PC-9 (cell line): ENCODE data around the gene SIK2. TPM values are rescaled to one million over a fixed set of nuclear protein-coding genes. Genes with fewer than 3 reads are reported as not detected.
A peak's percentile ranks its signal among the peaks of the same experiment; 100 is the strongest.

Experiments
- BruUV-seq: library from RNA; stranded (reverse); fragments of 400-500 nt; replicated peaks from 2 replicates; lab custom pipeline; 2021; lab: Mats Ljungman, UMichigan
- CTCF ChIA-PET: fragments of 300-600 bp; sonication (Branson Sonifier 250); formaldehyde crosslinking; loops from one replicate; lab custom pipeline; 2022; ENCODE audit warnings: antibody characterized with exemption; lab: Charles Lee
- POLR2A ChIA-PET: fragments of 300-600 bp; sonication (Branson Sonifier 250); formaldehyde crosslinking; loops from one replicate; lab custom pipeline; 2022; ENCODE audit warnings: antibody characterized with exemption; ENCODE audit not compliant: unreplicated experiment; lab: Charles Lee
- DNase-seq, 2 experiments: peaks; one replicate each; pipeline versions ENCODE4 v3.0.0 to v3.0.0-alpha.2; 2015 to 2022; ENCODE audit warnings: mixed read lengths in 1 of 2
- H2AFZ ChIP-seq: fragments of 200-600 bp; sonication (generic); 2 replicates; pipeline ENCODE4 v1.8.1; 2017; ENCODE audit warnings: antibody characterized with exemption
- H3F3A ChIP-seq: fragments of 200-600 bp; sonication (generic); 2 replicates; pipeline ENCODE4 v1.8.1; 2017; ENCODE audit warnings: antibody characterized with exemption, mild to moderate bottlenecking, low read depth; ENCODE audit not compliant: insufficient read depth
- H3K27ac ChIP-seq: fragments of 200-600 bp; sonication (generic); 2 replicates; pipeline ENCODE4 v1.6.1; 2016; ENCODE audit warnings: mixed run types
- H3K27me3 ChIP-seq: fragments of 200-600 bp; sonication (generic); 2 replicates; pipeline ENCODE4 v1.6.1; 2016; ENCODE audit warnings: low read depth, mixed run types; ENCODE audit not compliant: insufficient read depth
- H3K36me3 ChIP-seq: fragments of 200-600 bp; sonication (generic); 2 replicates; pipeline ENCODE4 v1.6.1; 2016; ENCODE audit warnings: low read depth, mixed run types
- H3K4me1 ChIP-seq: fragments of 200-600 bp; sonication (generic); replicated peaks from 2 replicates; pipeline ENCODE4 v1.6.1; 2016; ENCODE audit warnings: mixed run types; ENCODE audit not compliant: insufficient read depth
- H3K4me2 ChIP-seq: fragments of 200-600 bp; sonication (generic); 2 replicates; pipeline ENCODE4 v1.6.1; 2017; ENCODE audit warnings: mixed run types
- H3K4me3 ChIP-seq: fragments of 200-600 bp; sonication (generic); 2 replicates; pipeline ENCODE4 v1.6.1; 2016; ENCODE audit warnings: mixed run types
- H3K79me2 ChIP-seq: fragments of 200-600 bp; sonication (generic); 2 replicates; pipeline ENCODE4 v1.6.1; 2017; ENCODE audit warnings: low read depth, mixed run types
- H3K9me2 ChIP-seq: fragments of 200-600 bp; sonication (generic); 2 replicates; pipeline ENCODE4 v1.8.1; 2017; ENCODE audit warnings: mild to moderate bottlenecking; ENCODE audit not compliant: insufficient read depth
- H3K9me3 ChIP-seq: fragments of 200-600 bp; sonication (generic); 2 replicates; pipeline ENCODE4 v1.8.1; 2016; ENCODE audit warnings: low read depth; ENCODE audit not compliant: insufficient read depth
- H4K20me1 ChIP-seq: fragments of 200-600 bp; sonication (generic); 2 replicates; pipeline ENCODE4 v1.8.1; 2017; ENCODE audit not compliant: insufficient read depth
- EZH2 ChIP-seq: fragments of 200-600 bp; sonication (generic); IDR thresholded peaks from 2 replicates; pipeline ENCODE4 v1.8.0; 2017; ENCODE audit warnings: antibody characterized with exemption, low read depth
- intact Hi-C: fragments of 100-400 bp; cut with micrococcal nuclease; formaldehyde crosslinking; loops from one replicate; pipeline ENCODE4 v1.10.0; 2022; ENCODE audit not compliant: unreplicated experiment
- total RNA-seq: library from RNA; stranded (reverse); gene quantifications from 2 replicates; pipeline ENCODE4 v1.2.3, GENCODE V29; 2021
- TF ChIP-seq, protein P1 (sequence below): fragments of 200-600 bp; sonication (generic); conservative IDR thresholded peaks from 2 replicates; pipeline ENCODE4 v1.6.1; 2017; ENCODE audit warnings: mixed run types, antibody characterized with exemption, mild to moderate bottlenecking, moderate library complexity

Gene SIK2
- total RNA-seq, 1 experiment from 2014 or later: 16.2 TPM

DNA sequence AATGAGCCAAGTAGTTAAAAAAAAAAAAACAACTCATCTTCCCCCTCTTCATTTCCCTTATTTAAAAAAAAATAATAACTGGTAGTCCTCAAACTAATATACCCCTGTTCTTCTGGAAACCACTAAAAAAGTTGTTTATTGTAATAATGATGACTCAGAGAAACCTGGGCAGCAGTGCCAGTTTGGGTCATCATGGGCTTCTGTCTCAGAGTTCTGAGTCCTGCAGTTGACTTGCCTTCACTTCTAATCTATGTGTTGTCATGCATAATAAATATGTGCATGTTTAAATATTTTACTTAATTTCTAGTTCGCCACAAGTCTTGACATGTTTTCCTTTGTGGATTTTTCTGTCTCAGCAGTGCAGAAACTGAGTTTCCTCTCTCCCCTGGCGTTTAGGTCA lies 117.1 kb downstream of the SIK2 start:
- Histone ChIP-seq H3K9me3 (no peaks in the 10 kb centered on the region), H3K4me3 (no peak overlapping the region), H2AFZ (no peak overlapping the region), H3K4me1 (no peaks in the 10 kb centered on the region), H3K9me2 (no peaks in the 10 kb centered on the region), H3F3A (no peaks in the 10 kb centered on the region), H3K4me2 (no peak overlapping the region), H3K36me3 (peaks cover 33% of the 10 kb centered on the region), H4K20me1 (no peaks in the 10 kb centered on the region), H3K27me3 (no peaks in the 10 kb centered on the region), H3K27ac (no peak overlapping the region), H3K79me2 (no peaks in the 10 kb centered on the region)
- ChIA-PET CTCF (no interaction called here), POLR2A (no interaction called here)
- intact Hi-C loops: no loop called here
- peak in 1 of 2 experiments; percentile 29 for DNase-seq
- BruUV-seq: no TSS peak
- TF ChIP-seq EZH2: no peak
- TF ChIP-seq, protein P1, sequence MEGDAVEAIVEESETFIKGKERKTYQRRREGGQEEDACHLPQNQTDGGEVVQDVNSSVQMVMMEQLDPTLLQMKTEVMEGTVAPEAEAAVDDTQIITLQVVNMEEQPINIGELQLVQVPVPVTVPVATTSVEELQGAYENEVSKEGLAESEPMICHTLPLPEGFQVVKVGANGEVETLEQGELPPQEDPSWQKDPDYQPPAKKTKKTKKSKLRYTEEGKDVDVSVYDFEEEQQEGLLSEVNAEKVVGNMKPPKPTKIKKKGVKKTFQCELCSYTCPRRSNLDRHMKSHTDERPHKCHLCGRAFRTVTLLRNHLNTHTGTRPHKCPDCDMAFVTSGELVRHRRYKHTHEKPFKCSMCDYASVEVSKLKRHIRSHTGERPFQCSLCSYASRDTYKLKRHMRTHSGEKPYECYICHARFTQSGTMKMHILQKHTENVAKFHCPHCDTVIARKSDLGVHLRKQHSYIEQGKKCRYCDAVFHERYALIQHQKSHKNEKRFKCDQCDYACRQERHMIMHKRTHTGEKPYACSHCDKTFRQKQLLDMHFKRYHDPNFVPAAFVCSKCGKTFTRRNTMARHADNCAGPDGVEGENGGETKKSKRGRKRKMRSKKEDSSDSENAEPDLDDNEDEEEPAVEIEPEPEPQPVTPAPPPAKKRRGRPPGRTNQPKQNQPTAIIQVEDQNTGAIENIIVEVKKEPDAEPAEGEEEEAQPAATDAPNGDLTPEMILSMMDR: no peak

DNA sequence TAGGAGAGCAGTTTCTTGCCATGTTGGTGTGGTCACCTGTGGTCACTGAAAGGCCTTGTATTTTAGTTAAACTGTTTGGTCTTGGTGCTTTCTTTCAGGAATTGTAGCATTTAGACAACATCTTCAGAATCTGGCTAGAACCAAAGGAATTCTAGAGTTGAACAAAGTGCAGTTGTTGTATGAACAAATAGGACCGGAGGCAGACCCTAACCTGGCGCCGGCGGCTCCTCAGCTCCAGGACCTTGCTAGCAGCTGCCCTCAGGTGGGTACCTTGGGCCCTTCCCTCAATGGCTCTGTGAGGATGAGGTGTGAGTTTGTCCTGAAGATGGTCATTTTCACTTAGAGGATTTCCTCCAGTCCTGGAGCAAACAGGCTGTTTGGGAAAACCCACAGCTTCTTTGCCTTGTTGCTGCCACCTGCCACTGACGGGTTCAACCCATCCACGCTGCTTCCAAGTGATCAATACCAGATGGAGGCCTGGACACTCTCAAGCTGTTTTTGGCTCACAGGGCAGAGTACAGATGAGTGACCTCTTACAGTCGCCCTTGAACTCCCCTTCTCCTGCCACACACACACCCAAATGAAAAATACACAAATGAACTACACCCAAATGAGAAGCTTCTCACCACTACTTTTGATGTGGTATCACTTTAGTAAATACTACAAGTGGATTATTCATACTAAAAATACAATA lies 118.7 kb downstream of the SIK2 start:
- H3K27me3 ChIP-seq: no peaks in the 10 kb centered on the region
- no peaks in the 10 kb centered on the region for H3K4me1 ChIP-seq
- H3K27ac ChIP-seq: no peak overlapping the region
- no peaks in the 10 kb centered on the region for H3F3A ChIP-seq
- TF ChIP-seq, protein P1: no peak
- no peak for TF ChIP-seq EZH2
- H4K20me1 ChIP-seq: no peaks in the 10 kb centered on the region
- H2AFZ ChIP-seq: no peak overlapping the region
- H3K9me3 ChIP-seq: no peaks in the 10 kb centered on the region
- H3K4me3 ChIP-seq: no peak overlapping the region
- no peaks in the 10 kb centered on the region for H3K79me2 ChIP-seq
- H3K36me3 ChIP-seq: peaks cover 41% of the 10 kb centered on the region
- CTCF ChIA-PET: no interaction called here
- POLR2A ChIA-PET: no interaction called here
- intact Hi-C loops: no loop called here
- no TSS peak for BruUV-seq
- H3K9me2 ChIP-seq: no peaks in the 10 kb centered on the region
- H3K4me2 ChIP-seq: no peak overlapping the region
- peak in 1 of 2 experiments; percentile 29 for DNase-seq

DNA sequence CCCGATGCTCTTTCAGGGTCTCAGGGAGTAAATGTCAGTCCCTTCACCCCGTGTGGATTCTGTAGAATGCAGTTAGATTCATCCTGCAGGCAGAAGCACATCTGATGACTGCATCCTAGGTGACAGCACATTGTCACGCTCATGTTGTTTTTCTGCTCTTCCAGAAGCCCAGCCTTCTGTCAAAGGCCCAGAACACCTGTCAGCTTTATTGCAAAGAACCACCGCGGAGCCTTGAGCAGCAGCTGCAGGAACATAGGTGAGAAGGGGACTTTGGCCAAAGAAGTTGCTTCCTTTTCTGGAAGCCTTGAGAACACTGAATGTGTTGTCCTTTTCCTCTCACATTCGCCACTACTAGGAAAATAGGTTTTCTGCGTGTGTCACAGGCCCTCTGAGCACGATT lies 120.3 kb downstream of the SIK2 start:
- no peaks in the 10 kb centered on the region for H3K9me2 ChIP-seq
- H3K27me3 ChIP-seq: no peaks in the 10 kb centered on the region
- TF ChIP-seq EZH2: no peak
- TF ChIP-seq, protein P1: no peak
- no peaks in the 10 kb centered on the region; the same call in 1 of the 2 replicates for H3F3A ChIP-seq
- H3K4me3 ChIP-seq: no peak overlapping the region
- no peaks in the 10 kb centered on the region for H3K9me3 ChIP-seq
- POLR2A ChIA-PET: no interaction called here
- H3K79me2 ChIP-seq: no peaks in the 10 kb centered on the region
- no peak overlapping the region for H2AFZ ChIP-seq
- H4K20me1 ChIP-seq: no peaks in the 10 kb centered on the region
- no peak overlapping the region for H3K4me2 ChIP-seq
- BruUV-seq: no TSS peak
- H3K27ac ChIP-seq: no peak overlapping the region
- CTCF ChIA-PET: interaction anchor here (0.6 kb wide), 1 partner anchor 101 kb away, joined by 3 read pairs; no protein-coding TSS in a partner anchor
- H3K36me3 ChIP-seq: peaks cover 41% of the 10 kb centered on the region
- H3K4me1 ChIP-seq: no peaks in the 10 kb centered on the region
- no peak for DNase-seq
- intact Hi-C loops: no loop called here
